HEK293 (cell line): ENCODE data around the gene SLC43A1.

ENCODE experiments used
- CTCF ChIA-PET: fragments of 350-600 bp; formaldehyde crosslinking; extraction: SDS; loops from one replicate; lab custom pipeline; 2021; ENCODE audit warnings: antibody characterized with exemption; lab: Yijun Ruan, JAX
- POLR2A ChIA-PET: fragments of 300-600 bp; formaldehyde crosslinking; extraction: SDS; loops from one replicate; lab custom pipeline; 2020; ENCODE audit warnings: antibody characterized with exemption, inconsistent platforms; lab: Yijun Ruan, JAX
- H3K27ac ChIP-seq: fragments of 200-500 bp; sonication (Bioruptor generic); 2 replicates; pipeline ENCODE4 v1.5.1; 2014; ENCODE audit warnings: low read depth, low read length, control low read depth, inconsistent platforms; ENCODE audit errors: extremely low read depth
- H3K36me3 ChIP-seq, 2 experiments: fragments of 200-500 bp in 1 of 2; sonication (Bioruptor generic) in 1 of 2; 1 replicate in 1 of 2; 2 replicates in 1 of 2; pipeline ENCODE4 v1.5.1; 2014 to 2017; ENCODE audit warnings: inconsistent platforms in 2 of 2, low read length in 2 of 2; ENCODE audit not compliant: control insufficient read depth in 2 of 2, insufficient read depth in 1 of 2
- H3K4me1 ChIP-seq: fragments of 200-500 bp; sonication (Bioruptor generic); 2 replicates; pipeline ENCODE4 v1.5.1; 2014; ENCODE audit warnings: mild to moderate bottlenecking, low read length, inconsistent platforms; ENCODE audit not compliant: control insufficient read depth, insufficient read depth
- H3K4me3 ChIP-seq: 2 replicates; pipeline ENCODE4 v1.5.1; 2011; ENCODE audit warnings: low read depth, mild to moderate bottlenecking, control low read depth, low read length, moderate library complexity
- H3K9me3 ChIP-seq: fragments of 200-500 bp; sonication (Bioruptor generic); 2 replicates; pipeline ENCODE4 v1.5.1; 2014; ENCODE audit warnings: low read depth, low read length, inconsistent platforms; ENCODE audit not compliant: control insufficient read depth, insufficient read depth
- BCL11B ChIP-seq: fragments of 450-650 bp; formaldehyde crosslinking; IDR thresholded peaks from 2 replicates; pipeline ENCODE4 v1.5.1; 2016; ENCODE audit warnings: low read depth, missing biosample characterization, missing genetic modification characterization
- CTCF ChIP-seq: fragments of 450-650 bp; formaldehyde crosslinking; IDR thresholded peaks from 2 replicates; pipeline ENCODE4 v1.5.1; 2016; ENCODE audit warnings: missing biosample characterization, missing genetic modification characterization
- GLIS1 ChIP-seq: fragments of 450-650 bp; formaldehyde crosslinking; IDR thresholded peaks from 2 replicates; pipeline ENCODE4 v1.5.1; 2016; ENCODE audit warnings: missing biosample characterization, missing genetic modification characterization
- GLIS2 ChIP-seq: fragments of 450-650 bp; formaldehyde crosslinking; IDR thresholded peaks from 2 replicates; pipeline ENCODE4 v1.5.1; 2016; ENCODE audit warnings: missing biosample characterization, missing genetic modification characterization
- INSM2 ChIP-seq: fragments of 450-650 bp; formaldehyde crosslinking; IDR thresholded peaks from 2 replicates; pipeline ENCODE4 v1.5.1; 2016; ENCODE audit warnings: missing biosample characterization, missing genetic modification characterization
- PRDM4 ChIP-seq: fragments of 450-650 bp; formaldehyde crosslinking; IDR thresholded peaks from 2 replicates; pipeline ENCODE4 v1.5.1; 2017; ENCODE audit warnings: missing biosample characterization, missing genetic modification characterization
- REST ChIP-seq: fragments of 450-650 bp; formaldehyde crosslinking; IDR thresholded peaks from 2 replicates; pipeline ENCODE4 v1.5.1; 2016; ENCODE audit warnings: missing biosample characterization, missing genetic modification characterization
- YY2 ChIP-seq: fragments of 450-650 bp; formaldehyde crosslinking; IDR thresholded peaks from 2 replicates; pipeline ENCODE4 v1.5.1; 2016; ENCODE audit warnings: missing biosample characterization, missing genetic modification characterization
- ZBTB26 ChIP-seq: fragments of 450-650 bp; formaldehyde crosslinking; optimal IDR thresholded peaks from 2 replicates; pipeline ENCODE3; 2016; ENCODE audit warnings: missing biosample characterization, mild to moderate bottlenecking, missing genetic modification characterization
- ZNF138 ChIP-seq: fragments of 450-650 bp; formaldehyde crosslinking; IDR thresholded peaks from 2 replicates; pipeline ENCODE4 v1.5.1; 2016; ENCODE audit warnings: missing biosample characterization, missing genetic modification characterization, borderline replicate concordance
- ZNF404 ChIP-seq: fragments of 450-650 bp; formaldehyde crosslinking; IDR thresholded peaks from 2 replicates; pipeline ENCODE4 v1.5.1; 2017; ENCODE audit warnings: missing biosample characterization, missing genetic modification characterization
- ZNF433 ChIP-seq: fragments of 450-650 bp; formaldehyde crosslinking; IDR thresholded peaks from 2 replicates; pipeline ENCODE4 v1.5.1; 2016; ENCODE audit warnings: missing biosample characterization, missing genetic modification characterization, low read depth
- ZNF488 ChIP-seq: fragments of 450-650 bp; formaldehyde crosslinking; IDR thresholded peaks from 2 replicates; pipeline ENCODE4 v1.5.1; 2016; ENCODE audit warnings: missing biosample characterization, missing genetic modification characterization
- ZNF510 ChIP-seq: fragments of 450-650 bp; formaldehyde crosslinking; IDR thresholded peaks from 2 replicates; pipeline ENCODE4 v1.5.1; 2018; ENCODE audit warnings: mild to moderate bottlenecking, missing genetic modification characterization, missing biosample characterization; ENCODE audit not compliant: insufficient replicate concordance
- ZNF558 ChIP-seq: fragments of 450-650 bp; formaldehyde crosslinking; IDR thresholded peaks from 2 replicates; pipeline ENCODE4 v1.5.1; 2016; ENCODE audit warnings: missing biosample characterization, missing genetic modification characterization
- ZNF777 ChIP-seq: fragments of 450-650 bp; formaldehyde crosslinking; IDR thresholded peaks from 2 replicates; pipeline ENCODE4 v1.5.1; 2017; ENCODE audit warnings: missing biosample characterization, missing genetic modification characterization, borderline replicate concordance

SLC43A1 gene

GRCh38 chr11:57477507-57478189 lies 37.9 kb downstream of the SLC43A1 start:
- H3K27ac ChIP-seq: no peak overlapping the region
- H3K9me3 ChIP-seq: no peaks in the 10 kb centered on the region
- POLR2A ChIA-PET: no interaction called here
- no peaks in the 10 kb centered on the region; the same call in 1 of the 2 replicates for H3K4me1 ChIP-seq
- H3K36me3 ChIP-seq: peaks cover 0 to 4% of the 10 kb centered on the region in 2 experiments; a peak in 1 of 3 replicates
- CTCF ChIA-PET: interaction anchor here (0.5 to 8.9 kb wide), 8 partner anchors 14 to 134 kb away, joined by 3 to 140 read pairs (median 4); partner anchors contain the start of genes RTN4RL2 and UBE2L6
- TF ChIP-seq ZNF510 (no peak), PRDM4 (tag by site-specific recombination) (no peak), ZNF777 (no peak), ZNF558 (tag by site-specific recombination) (no peak), REST (no peak), ZBTB26 (tag by site-specific recombination) (no peak), BCL11B (tag by site-specific recombination) (no peak), ZNF404 (tag by site-specific recombination) (no peak), ZNF138 (no peak), ZNF433 (tag by site-specific recombination) (no peak), ZNF488 (tag by site-specific recombination) (no peak)
- TF ChIP-seq, all 188 proteins: peak for 0
- H3K4me3 ChIP-seq: no peak overlapping the region

GRCh38 chr11:57476757-57477506 lies 38.6 kb downstream of the SLC43A1 start:
- TF ChIP-seq GLIS1 (tag by site-specific recombination) (peak; percentile 71), CTCF (tag by site-specific recombination) (0 out of 2 replicates have a peak, but pooled peaks have one; percentile 18), INSM2 (tag by site-specific recombination) (no peak), YY2 (tag by site-specific recombination) (no peak), GLIS2 (tag by site-specific recombination) (peak; percentile 32; the same call in 1 of the 2 replicates)
- ChIA-PET CTCF (interaction anchor here (0.9 to 8.9 kb wide), 4 partner anchors 16 to 133 kb away, joined by 3 to 140 read pairs (median 6); partner anchors contain the start of gene RTN4RL2), POLR2A (no interaction called here)
- Histone ChIP-seq H3K36me3 (peaks cover 0 to 7% of the 10 kb centered on the region in 2 experiments; a peak in 1 of 3 replicates), H3K4me1 (no peaks in the 10 kb centered on the region), H3K9me3 (no peaks in the 10 kb centered on the region), H3K4me3 (no peak overlapping the region), H3K27ac (no peak overlapping the region)
